RWPE2 (cell line): ENCODE data around the gene SMIM35.

ENCODE experiments used
- ATAC-seq: fragments of 200-7000 bp; cut with Tn5 transposase; 3 replicates; pipeline ENCODE4 v1.9.1; 2021; ENCODE audit warnings: low read depth
- DNase-seq: peaks from one replicate; pipeline ENCODE4 v3.0.0-alpha.2; 2020; ENCODE audit warnings: low spot score
- H3K27ac ChIP-seq: fragments of 450-650 bp; 2 replicates; pipeline ENCODE4 v1.5.1; 2017; ENCODE audit warnings: mild to moderate bottlenecking; ENCODE audit not compliant: poor library complexity, severe bottlenecking
- H3K27me3 ChIP-seq: fragments of 250-450 bp; sonication (Bioruptor Pico); 2 replicates; pipeline ENCODE4 v1.5.1; 2021; ENCODE audit warnings: mild to moderate bottlenecking, moderate library complexity; ENCODE audit not compliant: insufficient read depth, poor library complexity, severe bottlenecking
- H3K36me3 ChIP-seq: fragments of 250-450 bp; sonication (Bioruptor Pico); 2 replicates; pipeline ENCODE4 v1.5.1; 2020; ENCODE audit warnings: low read depth, mild to moderate bottlenecking, moderate library complexity
- H3K4me1 ChIP-seq: fragments of 250-450 bp; sonication (Bioruptor Pico); 2 replicates; pipeline ENCODE4 v1.5.1; 2021; ENCODE audit warnings: mild to moderate bottlenecking, moderate library complexity; ENCODE audit not compliant: insufficient read depth, poor library complexity, severe bottlenecking
- H3K4me3 ChIP-seq: fragments of 250-450 bp; sonication (Bioruptor Pico); 2 replicates; pipeline ENCODE4 v1.5.1; 2021; ENCODE audit warnings: mild to moderate bottlenecking, moderate library complexity; ENCODE audit not compliant: severe bottlenecking
- H3K9me3 ChIP-seq: fragments of 250-450 bp; sonication (Bioruptor Pico); 2 replicates; pipeline ENCODE4 v1.5.1; 2021; ENCODE audit warnings: mild to moderate bottlenecking, moderate library complexity; ENCODE audit not compliant: severe bottlenecking
- CTCF ChIP-seq: fragments of 450-650 bp; IDR thresholded peaks from one replicate; pipeline ENCODE4 v1.5.1; 2017; ENCODE audit warnings: mild to moderate bottlenecking, moderate library complexity; ENCODE audit not compliant: poor library complexity, severe bottlenecking

The SMIM35 gene

GRCh38 chr11:117977029-117977428 lies 109.7 kb downstream of the SMIM35 start:
- H3K27me3 ChIP-seq, result no peaks in the 10 kb centered on the region
- no peak overlapping the region for H3K4me3 ChIP-seq
- H3K27ac ChIP-seq, result no peak overlapping the region
- H3K9me3 ChIP-seq, result no peaks in the 10 kb centered on the region
- ATAC-seq (no peak), DNase-seq (no peak)
- TF ChIP-seq CTCF, result no peak
- no peaks in the 10 kb centered on the region for H3K36me3 ChIP-seq
- H3K4me1 ChIP-seq, result no peaks in the 10 kb centered on the region

DNA sequence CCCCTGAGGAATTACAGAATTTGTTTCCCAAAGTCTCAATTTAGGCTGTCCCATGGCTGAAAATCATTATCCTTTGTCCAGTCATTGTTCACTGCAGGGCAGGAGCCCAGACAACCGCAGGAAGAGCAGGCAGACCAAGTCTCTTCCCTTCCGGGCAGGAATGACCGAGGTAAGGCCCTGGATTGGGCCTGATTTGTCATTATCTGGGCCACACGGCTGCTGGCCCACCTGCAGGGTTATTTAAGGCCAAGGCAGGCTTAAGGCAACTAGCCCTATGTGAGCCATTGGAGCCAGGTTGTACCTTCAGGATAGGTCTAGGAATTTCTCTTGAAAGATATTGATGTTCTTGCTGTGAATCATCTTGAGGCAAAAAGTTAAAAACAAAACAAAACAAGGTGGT lies 110.3 kb downstream of the SMIM35 start:
- Histone ChIP-seq H3K27me3 (no peaks in the 10 kb centered on the region), H3K9me3 (no peaks in the 10 kb centered on the region), H3K27ac (no peak overlapping the region), H3K4me1 (no peaks in the 10 kb centered on the region), H3K36me3 (no peaks in the 10 kb centered on the region), H3K4me3 (no peak overlapping the region)
- no peak for TF ChIP-seq CTCF
- no peak for ATAC-seq
- DNase-seq, result no peak

GRCh38 chr11:117973503-117973860 lies 113.3 kb downstream of the SMIM35 start:
- no peaks in the 10 kb centered on the region for H3K9me3 ChIP-seq
- H3K27me3 ChIP-seq, result no peaks in the 10 kb centered on the region
- ATAC-seq, result no peak
- no peak overlapping the region for H3K27ac ChIP-seq
- H3K36me3 ChIP-seq, result no peaks in the 10 kb centered on the region
- no peak overlapping the region for H3K4me3 ChIP-seq
- no peaks in the 10 kb centered on the region for H3K4me1 ChIP-seq
- no peak for DNase-seq
- TF ChIP-seq CTCF, result no peak

DNA sequence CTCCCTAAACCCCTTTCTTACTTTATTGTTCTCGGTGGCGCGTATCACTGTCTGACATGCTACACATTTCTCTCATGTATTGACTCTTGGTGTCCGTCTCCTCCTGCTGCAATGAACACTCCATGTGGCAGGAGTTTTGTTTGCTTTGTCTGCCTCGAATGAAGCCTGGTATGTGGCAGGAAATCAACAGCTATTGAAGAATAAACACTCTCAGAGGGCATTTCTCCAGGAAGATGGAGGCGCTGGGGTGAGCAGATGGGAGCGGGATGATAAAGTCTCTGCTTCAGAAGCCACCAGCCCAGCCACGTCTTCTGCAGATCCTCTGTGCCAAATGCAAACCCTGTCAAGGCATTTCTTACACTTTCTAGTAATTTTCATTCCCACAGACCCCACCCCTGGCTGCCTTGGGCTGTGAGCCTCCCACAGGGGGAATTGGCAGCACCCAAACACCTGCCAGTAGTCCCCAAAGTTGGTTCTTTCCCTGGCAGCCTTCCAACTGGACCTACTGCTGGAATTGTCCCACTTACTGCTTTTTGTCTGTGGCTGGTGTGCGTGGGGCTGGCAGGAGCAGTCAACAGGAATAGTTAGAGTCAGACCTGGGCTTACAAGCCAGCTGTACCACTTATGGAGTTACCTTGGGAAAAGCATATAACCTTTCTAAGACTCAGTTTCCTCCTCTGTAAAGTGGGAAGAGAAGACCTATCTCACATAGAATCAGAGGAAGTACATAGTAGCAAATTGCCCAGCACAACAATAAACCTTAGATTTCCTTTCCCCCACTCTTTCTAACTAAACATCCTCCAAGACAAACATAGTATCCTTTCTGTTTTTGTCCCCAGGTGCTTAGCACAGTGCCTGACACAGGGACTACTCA lies 113.9 kb downstream of the SMIM35 start:
- Histone ChIP-seq H3K36me3 (no peaks in the 10 kb centered on the region), H3K27ac (no peak overlapping the region), H3K4me3 (no peak overlapping the region), H3K27me3 (no peaks in the 10 kb centered on the region), H3K4me1 (no peaks in the 10 kb centered on the region), H3K9me3 (no peaks in the 10 kb centered on the region)
- no peak for DNase-seq
- TF ChIP-seq CTCF, result no peak
- ATAC-seq, result no peak

DNA sequence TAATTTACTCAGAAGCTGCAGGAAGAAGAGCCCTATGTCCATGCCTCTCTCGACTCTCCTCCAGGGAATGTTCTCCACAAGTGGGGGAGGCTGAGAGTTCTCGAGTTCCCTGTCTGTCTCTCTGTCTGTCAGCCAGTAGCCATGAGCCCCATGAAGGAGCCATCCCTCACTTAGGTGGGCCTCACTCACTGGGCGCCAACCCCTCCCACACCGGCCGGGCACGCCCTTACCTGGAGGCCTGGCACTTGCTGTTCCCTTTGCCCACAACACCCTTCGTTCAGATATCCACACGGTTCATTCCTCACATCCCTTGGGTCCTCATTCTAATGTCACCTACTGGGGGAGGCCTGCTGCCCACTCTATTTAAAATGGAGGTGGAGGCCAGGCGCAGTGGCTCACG lies 114.7 kb downstream of the SMIM35 start:
- Histone ChIP-seq H3K4me3 (no peak overlapping the region), H3K27me3 (no peaks in the 10 kb centered on the region), H3K9me3 (no peaks in the 10 kb centered on the region), H3K4me1 (no peaks in the 10 kb centered on the region), H3K27ac (no peak overlapping the region), H3K36me3 (no peaks in the 10 kb centered on the region)
- DNase-seq, result no peak
- ATAC-seq, result no peak
- TF ChIP-seq CTCF, result no peak
